Measurements from ENCODE around the gene CCDC92.

The CCDC92 gene

GRCh38 chr12:123939716-123940626 lies 32.7 kb downstream of the CCDC92 start:
- DNase-seq (ENCODE audit: low spot score), result no peak
- in situ Hi-C loops (cut with MboI; ENCODE audit: low pct_unique_long_range_greater_than_20kb, low sequenced_read_pairs, unreplicated experiment), result no loop called here
- TF ChIP-seq, protein P1, sequence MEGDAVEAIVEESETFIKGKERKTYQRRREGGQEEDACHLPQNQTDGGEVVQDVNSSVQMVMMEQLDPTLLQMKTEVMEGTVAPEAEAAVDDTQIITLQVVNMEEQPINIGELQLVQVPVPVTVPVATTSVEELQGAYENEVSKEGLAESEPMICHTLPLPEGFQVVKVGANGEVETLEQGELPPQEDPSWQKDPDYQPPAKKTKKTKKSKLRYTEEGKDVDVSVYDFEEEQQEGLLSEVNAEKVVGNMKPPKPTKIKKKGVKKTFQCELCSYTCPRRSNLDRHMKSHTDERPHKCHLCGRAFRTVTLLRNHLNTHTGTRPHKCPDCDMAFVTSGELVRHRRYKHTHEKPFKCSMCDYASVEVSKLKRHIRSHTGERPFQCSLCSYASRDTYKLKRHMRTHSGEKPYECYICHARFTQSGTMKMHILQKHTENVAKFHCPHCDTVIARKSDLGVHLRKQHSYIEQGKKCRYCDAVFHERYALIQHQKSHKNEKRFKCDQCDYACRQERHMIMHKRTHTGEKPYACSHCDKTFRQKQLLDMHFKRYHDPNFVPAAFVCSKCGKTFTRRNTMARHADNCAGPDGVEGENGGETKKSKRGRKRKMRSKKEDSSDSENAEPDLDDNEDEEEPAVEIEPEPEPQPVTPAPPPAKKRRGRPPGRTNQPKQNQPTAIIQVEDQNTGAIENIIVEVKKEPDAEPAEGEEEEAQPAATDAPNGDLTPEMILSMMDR (IDR thresholded peaks at IDR 0.05; ENCODE audit: extremely low read depth, insufficient read depth, missing control alignments), result no peak

DNA sequence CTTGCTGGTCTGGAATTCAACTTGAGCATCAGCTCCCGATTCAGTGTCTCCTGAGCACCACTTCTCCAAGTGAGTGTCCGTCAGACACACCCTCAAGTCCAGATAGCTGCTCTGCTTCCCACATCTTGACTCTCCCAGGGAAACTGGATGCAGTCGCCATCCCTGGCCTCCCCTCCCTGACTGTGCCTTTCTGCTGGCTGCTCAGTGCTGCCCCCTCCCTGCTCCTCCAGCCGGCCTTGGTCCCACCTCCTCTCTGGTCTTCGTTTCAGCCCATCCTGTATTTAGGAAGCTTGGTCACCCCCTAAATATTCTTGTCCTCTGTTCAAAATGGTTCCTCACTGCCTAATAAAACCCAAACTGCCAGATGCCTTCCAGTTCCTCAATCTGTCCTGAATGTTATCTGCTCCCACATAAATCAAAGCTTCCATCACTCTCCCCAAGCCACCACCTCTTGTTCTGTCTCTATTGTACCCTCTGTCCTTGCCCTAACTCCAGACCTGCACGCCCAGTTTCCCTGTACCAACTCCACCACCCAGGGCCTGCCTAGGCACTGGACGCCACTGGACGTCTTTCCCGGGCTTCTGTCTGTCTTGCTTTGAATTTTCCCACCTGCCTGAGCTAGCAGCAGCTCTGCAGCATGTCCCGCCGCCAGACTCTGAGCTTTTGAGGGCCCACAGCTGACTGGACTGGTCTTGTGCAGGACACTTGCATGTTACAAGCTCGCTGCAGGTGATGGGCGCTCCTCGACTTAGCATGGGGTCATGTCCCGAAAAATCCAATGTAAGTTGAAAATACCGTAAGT lies 33.8 kb downstream of the CCDC92 start:
- in situ Hi-C loops (cut with MboI; ENCODE audit: low pct_unique_long_range_greater_than_20kb, low sequenced_read_pairs, unreplicated experiment), result no loop called here
- TF ChIP-seq, protein P1 (IDR thresholded peaks at IDR 0.05; ENCODE audit: extremely low read depth, insufficient read depth, missing control alignments), result peak; percentile 45
- no peak for DNase-seq (ENCODE audit: low spot score)

- TF ChIP-seq, protein P1 (IDR thresholded peaks at IDR 0.05; ENCODE audit: extremely low read depth, insufficient read depth, missing control alignments), result no peak
- peak; percentile 59 for DNase-seq (ENCODE audit: low spot score)
- in situ Hi-C loops (cut with MboI; ENCODE audit: low pct_unique_long_range_greater_than_20kb, low sequenced_read_pairs, unreplicated experiment), result no loop called here
Observed at GRCh38 chr12:123937707-123938591, 34.7 kb downstream of the CCDC92 start.

DNA sequence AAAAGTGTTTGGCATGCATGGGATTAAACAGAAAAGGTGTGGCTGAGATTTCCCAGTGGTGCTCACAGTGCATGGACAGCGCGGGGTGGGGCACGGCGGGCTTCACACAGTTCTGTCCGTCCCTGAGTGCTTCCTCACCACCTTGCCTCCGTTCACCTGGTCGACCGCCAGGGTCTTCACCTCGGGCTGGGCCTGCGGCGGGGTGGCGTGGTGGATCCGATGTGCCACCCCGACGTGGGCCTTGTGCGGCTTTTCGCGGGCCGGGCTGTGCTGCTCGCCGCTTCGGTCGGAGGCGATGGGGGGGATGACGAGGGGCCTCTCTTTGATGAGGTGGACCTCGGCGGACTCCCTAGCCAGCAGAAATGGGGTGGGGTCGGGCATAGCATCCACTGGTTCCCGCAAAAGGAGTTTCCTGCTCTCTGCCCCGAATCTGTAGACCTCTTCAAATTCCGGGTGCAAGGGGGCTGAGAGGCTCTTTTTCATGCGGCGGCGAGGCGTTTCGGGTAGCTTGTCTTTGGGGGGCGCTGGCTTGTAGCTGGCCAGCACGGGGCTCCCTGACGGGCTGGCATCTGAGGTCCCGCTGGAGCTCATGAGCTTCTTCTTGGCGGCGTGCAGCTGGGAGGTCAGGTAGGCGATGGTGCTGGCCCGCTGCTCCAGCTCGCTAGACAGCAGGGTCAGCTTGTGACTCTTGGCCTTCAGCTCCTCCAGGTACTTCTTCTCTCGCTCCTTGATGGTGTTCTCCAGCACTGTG lies 35.5 kb downstream of the CCDC92 start:
- no peak for DNase-seq (ENCODE audit: low spot score)
- in situ Hi-C loops (cut with MboI; ENCODE audit: low pct_unique_long_range_greater_than_20kb, low sequenced_read_pairs, unreplicated experiment), result no loop called here
- TF ChIP-seq, protein P1 (IDR thresholded peaks at IDR 0.05; ENCODE audit: extremely low read depth, insufficient read depth, missing control alignments), result no peak

DNA sequence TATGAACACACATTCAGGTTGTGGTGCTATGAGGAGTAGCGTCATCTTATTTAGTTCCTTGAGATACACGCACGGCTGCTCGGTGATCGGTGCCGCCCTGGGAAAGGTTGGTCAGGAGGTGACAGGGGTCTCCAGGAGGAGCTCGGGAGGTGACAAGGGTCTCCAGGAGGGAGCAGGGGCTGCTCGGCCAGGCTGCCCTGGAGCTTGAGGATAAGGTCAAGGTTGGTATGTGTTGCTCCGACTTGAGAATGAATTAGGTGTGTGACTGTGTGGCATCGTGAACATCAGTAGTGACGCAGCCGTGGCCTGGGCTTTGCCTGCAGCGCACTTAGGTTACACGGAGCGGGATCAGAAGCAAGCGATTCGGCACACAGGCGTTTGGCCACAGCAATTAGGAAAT lies 36.2 kb downstream of the CCDC92 start:
- TF ChIP-seq, protein P1 (IDR thresholded peaks at IDR 0.05; ENCODE audit: extremely low read depth, insufficient read depth, missing control alignments), result no peak
- in situ Hi-C loops (cut with MboI; ENCODE audit: low pct_unique_long_range_greater_than_20kb, low sequenced_read_pairs, unreplicated experiment), result no loop called here
- no peak for DNase-seq (ENCODE audit: low spot score)

All from GM13977 (cell line).